ENCODE data around the gene SDC4. TPM values are rescaled to one million over a fixed set of nuclear protein-coding genes. Genes with fewer than 3 reads are reported as not detected.

Gene SDC4
- total and polyA plus RNA-seq, 9 of the 15 experiments (the other 6 are each of a cell fraction or from before 2014, with no cell fraction given) = 2.1 to 10.7 (median 6.3) TPM

GRCh38 chr20:45337367-45338120 lies 10.7 kb downstream of the SDC4 start (continued):
- TF ChIP-seq, protein P1, sequence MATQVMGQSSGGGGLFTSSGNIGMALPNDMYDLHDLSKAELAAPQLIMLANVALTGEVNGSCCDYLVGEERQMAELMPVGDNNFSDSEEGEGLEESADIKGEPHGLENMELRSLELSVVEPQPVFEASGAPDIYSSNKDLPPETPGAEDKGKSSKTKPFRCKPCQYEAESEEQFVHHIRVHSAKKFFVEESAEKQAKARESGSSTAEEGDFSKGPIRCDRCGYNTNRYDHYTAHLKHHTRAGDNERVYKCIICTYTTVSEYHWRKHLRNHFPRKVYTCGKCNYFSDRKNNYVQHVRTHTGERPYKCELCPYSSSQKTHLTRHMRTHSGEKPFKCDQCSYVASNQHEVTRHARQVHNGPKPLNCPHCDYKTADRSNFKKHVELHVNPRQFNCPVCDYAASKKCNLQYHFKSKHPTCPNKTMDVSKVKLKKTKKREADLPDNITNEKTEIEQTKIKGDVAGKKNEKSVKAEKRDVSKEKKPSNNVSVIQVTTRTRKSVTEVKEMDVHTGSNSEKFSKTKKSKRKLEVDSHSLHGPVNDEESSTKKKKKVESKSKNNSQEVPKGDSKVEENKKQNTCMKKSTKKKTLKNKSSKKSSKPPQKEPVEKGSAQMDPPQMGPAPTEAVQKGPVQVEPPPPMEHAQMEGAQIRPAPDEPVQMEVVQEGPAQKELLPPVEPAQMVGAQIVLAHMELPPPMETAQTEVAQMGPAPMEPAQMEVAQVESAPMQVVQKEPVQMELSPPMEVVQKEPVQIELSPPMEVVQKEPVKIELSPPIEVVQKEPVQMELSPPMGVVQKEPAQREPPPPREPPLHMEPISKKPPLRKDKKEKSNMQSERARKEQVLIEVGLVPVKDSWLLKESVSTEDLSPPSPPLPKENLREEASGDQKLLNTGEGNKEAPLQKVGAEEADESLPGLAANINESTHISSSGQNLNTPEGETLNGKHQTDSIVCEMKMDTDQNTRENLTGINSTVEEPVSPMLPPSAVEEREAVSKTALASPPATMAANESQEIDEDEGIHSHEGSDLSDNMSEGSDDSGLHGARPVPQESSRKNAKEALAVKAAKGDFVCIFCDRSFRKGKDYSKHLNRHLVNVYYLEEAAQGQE (IDR thresholded peaks at IDR 0.05; ENCODE audit: borderline replicate concordance) = no peak
- TF ChIP-seq, protein P1 (CRISPR knock-in tag; IDR thresholded peaks at IDR 0.05; ENCODE audit: low read depth) = no peak
- peak; percentile 58; the same call in 1 of the 2 replicates for TF ChIP-seq BHLHE40 (IDR thresholded peaks at IDR 0.05; ENCODE audit: low read length)
- TF ChIP-seq YY1 (IDR thresholded peaks at IDR 0.05; ENCODE audit: borderline replicate concordance in 1 of 3, control insufficient read depth in 1 of 3, extremely low read depth in 1 of 3, insufficient read depth in 3 of 3, insufficient read length in 1 of 3, insufficient replicate concordance in 2 of 3, low read depth in 1 of 3, low read length in 2 of 3) = peak in 1 of 3 experiments; percentile 63
- TF ChIP-seq CGGBP1 (CRISPR knock-in tag; IDR thresholded peaks at IDR 0.05) = no peak
- TF ChIP-seq PURB (CRISPR knock-in tag; IDR thresholded peaks at IDR 0.05; ENCODE audit: low read depth) = no peak
- TF ChIP-seq ESRRA (IDR thresholded peaks at IDR 0.05; ENCODE audit: borderline replicate concordance, low read depth) = peak; percentile 82
- TF ChIP-seq SNIP1 (IDR thresholded peaks at IDR 0.05; ENCODE audit: low read depth) = no peak
- TF ChIP-seq, protein P2, sequence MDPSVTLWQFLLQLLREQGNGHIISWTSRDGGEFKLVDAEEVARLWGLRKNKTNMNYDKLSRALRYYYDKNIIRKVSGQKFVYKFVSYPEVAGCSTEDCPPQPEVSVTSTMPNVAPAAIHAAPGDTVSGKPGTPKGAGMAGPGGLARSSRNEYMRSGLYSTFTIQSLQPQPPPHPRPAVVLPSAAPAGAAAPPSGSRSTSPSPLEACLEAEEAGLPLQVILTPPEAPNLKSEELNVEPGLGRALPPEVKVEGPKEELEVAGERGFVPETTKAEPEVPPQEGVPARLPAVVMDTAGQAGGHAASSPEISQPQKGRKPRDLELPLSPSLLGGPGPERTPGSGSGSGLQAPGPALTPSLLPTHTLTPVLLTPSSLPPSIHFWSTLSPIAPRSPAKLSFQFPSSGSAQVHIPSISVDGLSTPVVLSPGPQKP (CRISPR knock-in tag; IDR thresholded peaks at IDR 0.05) = no peak
- no peak for TF ChIP-seq CHD1 (IDR thresholded peaks at IDR 0.05; ENCODE audit: low read length)
- no peak for TF ChIP-seq RFX1 (IDR thresholded peaks at IDR 0.05)
- peak; percentile 61; the same call in 1 of the 2 replicates for TF ChIP-seq ZNF395 (CRISPR knock-in tag; IDR thresholded peaks at IDR 0.05)
- TF ChIP-seq MTA2 (IDR thresholded peaks at IDR 0.05; ENCODE audit: low read depth) = peak; percentile 63
- TF ChIP-seq STAG1 (CRISPR knock-in tag; IDR thresholded peaks at IDR 0.05; ENCODE audit: borderline replicate concordance) = no peak
- no peak for TF ChIP-seq C11orf30 (IDR thresholded peaks at IDR 0.05; ENCODE audit: low read depth)

Measured in K562 (cell line).